NCI-H2196 treated with DMSO at 0.1 percent for 48 hours (cell line): ENCODE measurements around the gene MAP3K4.
"Not testable (repeated sequence)": the region's sequence is repeated elsewhere in the genome, so short reads cannot be mapped to it uniquely, and the experiment has no call there.

ENCODE experiments used
- DNase-seq: peaks from one replicate; lab custom pipeline; 2025; ENCODE audit not compliant: unreplicated experiment; lab: John Stamatoyannopoulos, UW

MAP3K4 gene

GRCh38 chr6:161117308-161117707 lies 125.7 kb downstream of the MAP3K4 start:
- no peak for DNase-seq

DNA sequence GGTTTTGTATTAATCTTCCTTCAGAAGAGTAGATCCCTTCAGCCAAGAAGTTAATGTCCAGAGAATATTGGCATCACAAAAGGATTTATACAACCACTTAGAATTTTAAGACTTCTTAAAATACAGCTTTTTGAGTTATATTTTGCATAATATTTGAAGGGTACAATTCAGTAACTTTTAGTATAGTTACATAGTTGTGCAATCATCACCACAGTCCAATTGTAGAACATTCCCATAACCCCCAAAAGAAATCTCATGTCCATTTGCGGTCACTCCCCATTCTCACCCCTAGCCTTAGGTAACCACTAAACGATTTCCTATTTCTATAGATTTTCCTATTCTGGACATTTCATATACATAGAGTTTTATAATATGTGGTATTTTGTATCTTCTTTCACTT lies 126.4 kb downstream of the MAP3K4 start:
- DNase-seq = no peak

GRCh38 chr6:161123319-161123718 lies 131.8 kb downstream of the MAP3K4 start:
- DNase-seq = not testable (repeated sequence)

GRCh38 chr6:161125591-161125990 lies 134.0 kb downstream of the MAP3K4 start:
- DNase-seq = no peak

- DNase-seq = no peak
These were observed 135.6 kb downstream of the MAP3K4 start for GRCh38 chr6:161127071-161127740.

DNA sequence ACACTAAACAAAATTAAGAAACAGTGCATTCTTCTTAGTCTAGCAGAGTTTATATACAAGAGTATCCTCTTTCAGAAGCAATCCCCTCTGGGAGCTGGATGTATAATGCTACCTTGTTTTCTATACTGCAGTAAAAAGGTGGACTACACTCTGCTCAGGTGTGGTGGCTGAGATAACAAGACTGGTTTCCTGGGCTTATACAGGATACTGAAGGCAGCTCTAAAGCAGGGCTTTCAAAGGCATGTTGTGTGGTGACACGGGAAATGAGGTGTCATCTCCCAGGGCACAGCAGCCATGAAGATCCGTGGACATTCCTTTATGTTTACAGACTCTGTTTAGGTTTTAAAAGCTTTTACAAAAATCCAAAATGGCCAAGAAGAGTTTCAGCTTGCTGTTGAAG lies 136.7 kb downstream of the MAP3K4 start:
- no peak for DNase-seq

DNA sequence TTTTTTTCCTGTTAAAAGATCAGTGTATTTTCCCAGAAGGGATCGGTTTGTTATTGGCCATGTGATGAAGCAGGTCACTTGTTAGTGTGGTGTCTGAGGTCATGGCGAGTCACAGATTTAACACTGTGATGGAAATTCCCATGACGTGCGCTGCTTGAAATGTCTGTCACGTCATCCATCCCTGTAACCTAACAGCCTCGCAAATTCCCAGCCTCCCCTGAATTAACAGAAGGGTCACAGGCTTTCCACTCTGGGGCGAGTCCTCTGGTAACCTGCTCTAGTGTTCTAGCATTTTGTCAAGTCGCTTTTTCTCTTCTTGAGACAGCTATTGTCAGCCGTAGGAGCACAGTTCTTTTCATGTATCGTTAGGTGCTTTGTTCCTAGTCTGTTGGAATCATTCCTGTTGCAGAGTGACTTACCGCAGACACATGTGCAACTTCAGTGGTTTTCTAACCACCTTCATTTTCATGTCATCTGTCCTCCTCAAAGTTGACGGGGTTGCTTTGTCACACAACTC lies 137.2 kb downstream of the MAP3K4 start:
- no peak for DNase-seq

DNA sequence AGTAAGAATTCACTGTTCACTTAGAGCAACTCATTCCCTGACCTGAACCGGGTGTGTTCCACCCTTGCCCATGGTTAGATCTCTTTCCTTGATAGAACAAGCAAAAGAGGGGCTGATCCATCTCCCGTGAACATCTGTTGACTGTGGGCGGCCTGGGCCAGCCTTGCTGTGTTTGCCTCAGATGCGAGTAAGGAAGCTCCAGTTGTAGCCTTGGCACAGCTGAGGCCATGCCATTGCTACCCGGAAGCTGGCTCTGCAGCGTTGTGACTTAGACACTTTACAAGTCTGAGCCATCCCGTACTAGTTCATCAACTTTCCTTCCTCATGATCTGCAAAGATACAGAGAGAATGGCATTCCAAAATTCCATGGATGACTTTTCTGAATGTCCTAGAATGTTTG lies 139.0 kb downstream of the MAP3K4 start:
- no peak for DNase-seq

DNA sequence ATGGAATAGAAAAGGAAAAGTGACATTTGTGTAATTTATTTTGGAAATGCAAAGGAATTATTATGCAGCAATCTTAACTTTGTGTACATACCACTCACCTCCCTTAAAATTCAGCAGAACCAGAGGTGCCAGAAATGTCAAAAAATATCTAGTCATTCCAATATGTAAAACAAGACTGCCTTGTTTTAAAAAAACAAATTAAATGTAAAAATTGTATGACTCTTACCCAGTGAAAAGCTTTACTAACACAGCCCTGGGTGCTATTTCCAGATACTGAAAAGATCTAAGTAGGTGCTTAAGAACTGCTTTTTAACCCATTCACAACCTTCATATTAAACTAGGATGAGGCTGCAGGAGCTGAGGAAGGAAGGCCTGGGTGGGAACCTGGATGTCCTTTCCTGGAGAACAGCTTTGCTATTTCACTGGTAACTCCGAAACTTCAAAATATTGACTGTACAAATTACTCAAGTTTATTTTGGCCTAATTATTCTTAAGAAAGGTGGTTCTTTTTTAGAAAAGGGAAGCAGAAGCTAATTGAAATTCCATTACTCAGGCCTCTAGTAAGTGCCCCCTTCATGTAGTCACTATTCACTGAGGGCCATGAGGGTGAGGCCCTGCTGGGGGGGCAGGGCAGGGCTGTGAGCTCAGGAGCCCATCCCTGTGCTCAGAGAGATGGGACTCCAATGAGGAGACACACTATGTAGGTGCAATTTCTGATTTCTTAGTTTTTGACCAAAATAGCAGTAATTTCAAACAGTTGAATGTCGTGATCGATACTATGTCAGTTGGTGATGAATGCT lies 139.6 kb downstream of the MAP3K4 start:
- no peak for DNase-seq

DNA sequence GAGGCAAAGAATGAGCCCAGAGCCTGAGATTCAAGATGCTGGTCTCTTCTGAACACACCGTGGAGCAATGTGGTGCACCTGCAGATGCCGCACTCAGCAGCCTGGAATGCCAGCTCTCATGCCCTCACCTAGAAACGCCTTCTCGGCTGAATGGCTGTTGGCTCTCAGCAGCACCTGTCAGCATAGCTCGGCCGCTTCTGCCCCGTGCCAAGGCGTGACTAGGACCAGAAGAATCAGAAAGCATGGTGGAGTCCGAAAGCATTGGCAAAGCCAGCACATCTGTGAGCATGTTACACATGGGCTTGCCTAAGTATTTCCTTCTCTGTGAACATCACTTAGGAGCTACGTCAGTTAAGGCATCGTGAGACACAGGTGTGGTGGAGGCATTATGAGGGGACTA lies 140.8 kb downstream of the MAP3K4 start:
- no peak for DNase-seq

- no peak for DNase-seq
These were observed 142.4 kb downstream of the MAP3K4 start for GRCh38 chr6:161133963-161134362.

DNA sequence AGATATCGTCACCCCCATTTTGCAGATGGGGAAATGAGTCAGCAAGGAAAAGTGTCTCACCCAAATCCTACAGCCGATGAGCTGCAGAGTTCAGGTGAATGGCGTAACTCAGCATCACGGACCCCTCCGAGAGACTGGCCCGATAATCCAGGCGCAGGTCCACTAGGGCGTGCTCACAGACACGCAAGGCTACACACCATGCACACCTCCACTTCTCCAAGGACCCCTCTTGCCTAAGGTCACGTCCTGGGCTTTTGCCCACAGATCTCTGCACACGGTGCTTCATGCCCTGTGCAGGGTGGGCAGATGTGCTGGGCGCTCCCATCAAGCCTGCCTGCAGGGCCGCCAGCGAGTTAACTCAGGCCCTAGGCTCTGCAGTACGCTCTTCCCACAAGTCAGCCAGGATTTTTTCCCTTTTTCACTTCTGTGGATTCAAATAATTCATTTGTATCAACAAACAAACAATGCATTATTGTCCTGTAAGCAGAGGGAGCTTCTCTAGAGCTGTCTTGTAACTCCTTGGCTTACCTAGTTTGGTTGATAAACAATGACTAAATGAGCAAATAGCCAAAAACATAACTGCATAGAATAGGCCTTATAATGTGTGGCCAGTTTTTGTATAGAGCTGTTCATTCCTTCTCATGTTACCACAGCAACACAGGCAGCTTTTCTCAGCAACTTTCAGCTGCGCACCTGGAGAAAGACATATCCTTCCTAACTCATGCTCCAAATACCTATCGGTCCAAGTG lies 143.2 kb downstream of the MAP3K4 start:
- no peak for DNase-seq

DNA sequence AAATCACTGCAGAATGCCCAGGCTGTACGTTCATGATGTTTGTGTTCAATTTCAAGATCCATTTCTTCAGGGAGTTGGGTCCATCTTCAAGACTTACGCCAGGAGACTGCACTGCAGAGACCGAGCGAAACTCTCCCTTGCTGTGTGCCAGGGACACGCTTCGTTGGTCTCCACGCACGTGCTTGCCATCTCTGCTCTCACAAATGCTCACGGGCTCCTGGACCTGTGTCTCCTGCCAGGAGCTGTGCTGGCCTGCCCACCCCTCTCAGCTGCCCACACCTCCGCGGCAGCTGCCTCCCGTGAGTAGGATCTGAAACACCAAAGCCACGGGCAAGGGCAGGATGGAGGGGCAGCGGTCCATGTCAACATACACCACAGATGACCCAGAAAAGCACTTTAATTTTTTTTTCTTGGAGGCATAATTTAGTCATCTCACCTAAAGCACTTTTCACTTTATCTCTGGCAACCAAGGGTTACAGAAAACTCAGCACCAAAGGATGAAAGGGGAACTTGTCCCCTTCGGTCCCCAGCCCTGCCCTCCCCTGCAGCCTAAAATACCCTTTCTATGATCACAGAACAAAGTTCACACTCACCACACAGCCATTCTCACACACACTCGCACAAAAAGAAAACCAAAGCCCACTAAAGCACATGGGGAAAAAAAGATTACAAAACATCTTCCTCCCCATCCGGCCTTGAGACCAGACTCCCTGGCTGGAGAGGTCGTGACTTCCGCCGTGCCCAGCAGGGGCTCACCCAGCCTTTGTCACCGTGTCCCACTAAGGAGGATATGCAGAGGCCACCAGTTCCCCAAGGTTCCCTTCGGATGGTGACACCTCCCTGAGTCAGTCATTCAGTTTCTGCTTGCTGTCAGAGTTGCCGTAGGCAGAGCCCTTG lies 144.4 kb downstream of the MAP3K4 start:
- no peak for DNase-seq

- no peak for DNase-seq
These were observed 145.1 kb downstream of the MAP3K4 start for GRCh38 chr6:161136655-161137054.

GRCh38 chr6:161137320-161137719 lies 145.8 kb downstream of the MAP3K4 start:
- no peak for DNase-seq

DNA sequence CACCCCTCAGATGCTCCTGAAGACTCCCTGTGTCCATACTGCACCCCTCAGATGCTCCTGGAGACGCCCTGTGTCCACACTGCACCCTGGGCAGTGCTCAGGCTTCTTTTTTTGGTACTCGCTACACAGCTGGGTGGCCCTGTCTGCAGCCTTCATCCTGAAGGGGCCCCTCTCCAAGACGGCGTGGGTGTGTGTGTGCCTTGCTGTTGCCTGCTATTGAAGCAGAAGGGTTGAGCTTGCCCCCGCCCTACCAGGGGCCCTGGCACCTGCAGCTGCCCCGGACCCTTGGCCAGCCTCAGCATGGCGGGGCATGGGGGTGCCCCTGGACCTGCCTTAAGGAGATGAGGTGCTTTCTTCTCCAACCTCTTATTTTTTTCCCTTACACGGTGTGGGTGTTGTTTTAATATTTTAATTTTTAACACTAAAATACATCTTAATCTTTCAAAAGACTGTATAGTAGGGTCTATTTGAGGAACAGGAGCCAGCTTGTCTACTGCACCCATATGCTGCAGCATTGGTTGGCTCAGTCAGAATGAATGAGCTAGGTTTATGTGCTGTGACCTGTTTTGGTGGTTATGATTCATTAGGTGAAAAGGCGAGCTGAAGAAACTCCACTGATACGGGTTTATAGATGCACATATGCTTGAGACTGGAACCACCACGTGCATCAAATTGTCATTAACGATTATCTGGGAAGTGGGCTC lies 146.4 kb downstream of the MAP3K4 start:
- no peak for DNase-seq

- DNase-seq = no peak
These were observed 147.2 kb downstream of the MAP3K4 start for GRCh38 chr6:161138543-161139303.

- no peak for DNase-seq
These were observed 147.8 kb downstream of the MAP3K4 start for GRCh38 chr6:161139304-161139765.
